ENCODE results near the gene EPHA10. TPM values are rescaled to one million over a fixed set of nuclear protein-coding genes. Genes with fewer than 3 reads are reported as not detected.
A peak's percentile ranks its signal among the peaks of the same experiment; 100 is the strongest.

EPHA10 gene
- total RNA-seq, 1 donor from 2014 or later = 0.11 TPM

DNA sequence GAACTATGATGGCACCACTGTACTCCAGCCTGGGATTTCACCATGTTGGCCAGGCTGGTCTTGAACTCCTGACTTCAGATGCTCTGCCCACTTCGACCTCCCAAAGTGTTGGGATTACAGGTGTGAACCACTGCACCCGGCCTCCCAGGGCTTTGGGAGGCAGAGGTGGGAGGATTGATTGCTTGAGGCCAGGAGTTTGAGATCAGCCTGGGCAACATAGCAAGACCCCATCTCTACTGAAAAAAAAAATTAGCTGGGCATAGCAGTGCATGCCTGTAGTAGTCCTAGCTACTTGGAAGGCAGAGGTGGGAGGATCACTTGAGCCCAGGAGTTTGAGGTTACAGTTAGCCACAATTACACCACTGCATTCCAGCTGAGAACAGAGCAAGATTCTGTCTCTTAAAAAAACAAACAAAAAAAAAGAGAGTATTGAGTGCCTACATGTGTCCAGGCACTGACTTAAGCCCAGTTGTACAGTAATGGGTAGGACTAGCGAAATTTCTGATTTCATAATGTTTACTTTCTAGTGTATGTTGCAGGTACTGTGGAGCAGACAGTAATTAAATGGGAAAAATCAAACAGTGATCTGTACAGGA, 32.9 kb upstream of the EPHA10 start:
- no peak for DNase-seq (ENCODE audit: low spot score in 2 of 2)
- no peaks in the 10 kb centered on the region for H3K9me3 ChIP-seq
- TF ChIP-seq, protein P1, sequence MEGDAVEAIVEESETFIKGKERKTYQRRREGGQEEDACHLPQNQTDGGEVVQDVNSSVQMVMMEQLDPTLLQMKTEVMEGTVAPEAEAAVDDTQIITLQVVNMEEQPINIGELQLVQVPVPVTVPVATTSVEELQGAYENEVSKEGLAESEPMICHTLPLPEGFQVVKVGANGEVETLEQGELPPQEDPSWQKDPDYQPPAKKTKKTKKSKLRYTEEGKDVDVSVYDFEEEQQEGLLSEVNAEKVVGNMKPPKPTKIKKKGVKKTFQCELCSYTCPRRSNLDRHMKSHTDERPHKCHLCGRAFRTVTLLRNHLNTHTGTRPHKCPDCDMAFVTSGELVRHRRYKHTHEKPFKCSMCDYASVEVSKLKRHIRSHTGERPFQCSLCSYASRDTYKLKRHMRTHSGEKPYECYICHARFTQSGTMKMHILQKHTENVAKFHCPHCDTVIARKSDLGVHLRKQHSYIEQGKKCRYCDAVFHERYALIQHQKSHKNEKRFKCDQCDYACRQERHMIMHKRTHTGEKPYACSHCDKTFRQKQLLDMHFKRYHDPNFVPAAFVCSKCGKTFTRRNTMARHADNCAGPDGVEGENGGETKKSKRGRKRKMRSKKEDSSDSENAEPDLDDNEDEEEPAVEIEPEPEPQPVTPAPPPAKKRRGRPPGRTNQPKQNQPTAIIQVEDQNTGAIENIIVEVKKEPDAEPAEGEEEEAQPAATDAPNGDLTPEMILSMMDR (IDR thresholded peaks at IDR 0.05) = no peak
- peaks cover 21 to 27% of the 10 kb centered on the region in 2 donors for H3K36me3 ChIP-seq
- H3K27ac ChIP-seq = no peak overlapping the region
- H3K4me3 ChIP-seq = no peak overlapping the region
- intact Hi-C loops (cut with DNase I) = no loop called here
- H3K4me1 ChIP-seq = peaks cover 10 to 14% of the 10 kb centered on the region in 2 donors
- H3K27me3 ChIP-seq = no peaks in the 10 kb centered on the region

DNA sequence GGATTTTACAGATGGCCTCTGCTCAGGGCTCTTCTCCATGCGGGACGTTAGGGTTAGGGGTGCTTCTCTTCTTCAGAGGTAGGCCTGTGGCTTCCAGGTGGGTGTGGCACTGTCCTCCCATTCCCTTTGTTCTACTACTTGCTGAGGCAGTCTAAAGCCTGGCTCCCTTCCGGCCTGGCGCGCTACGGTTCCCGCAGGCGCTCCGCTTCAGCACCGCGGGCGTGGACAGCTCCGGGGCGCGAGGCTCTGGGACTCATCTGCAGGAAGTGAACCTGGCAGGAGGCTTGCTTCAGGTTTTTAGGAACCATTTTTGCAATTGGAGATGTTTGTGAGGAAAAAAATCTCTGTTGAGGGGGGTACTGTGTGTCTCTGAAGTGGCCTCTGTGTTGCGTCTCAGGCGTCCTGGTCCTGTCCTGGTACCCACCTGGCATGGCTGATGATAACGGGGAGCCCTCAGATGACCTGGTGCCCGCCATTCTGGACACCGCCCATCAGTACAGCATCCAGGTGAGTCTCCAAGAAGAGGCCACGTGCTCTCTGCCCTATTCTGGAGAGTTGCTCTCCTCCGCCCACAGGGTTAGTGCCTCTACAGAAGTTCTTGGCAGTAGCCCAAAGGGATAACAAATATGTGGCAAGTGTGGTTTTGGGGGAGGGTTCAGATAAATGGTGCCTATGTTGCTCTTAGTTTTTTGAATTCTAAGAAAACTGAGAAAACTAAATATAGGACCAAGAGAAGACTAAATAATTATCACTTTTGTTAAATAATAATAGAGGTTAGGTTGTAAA, 30.6 kb upstream of the EPHA10 start:
- Histone ChIP-seq H3K4me3 (peak overlapping the region in 1 of 2 donors; percentile 84), H3K9me3 (no peaks in the 10 kb centered on the region), H3K27ac (no peak overlapping the region), H3K4me1 (peaks cover 10 to 14% of the 10 kb centered on the region in 2 donors), H3K27me3 (no peaks in the 10 kb centered on the region), H3K36me3 (peaks cover 6 to 8% of the 10 kb centered on the region in 2 donors)
- DNase-seq (ENCODE audit: low spot score in 2 of 2) = peak in 1 of 2 donors; percentile 69
- intact Hi-C loops (cut with DNase I) = no loop called here
- TF ChIP-seq, protein P1 (IDR thresholded peaks at IDR 0.05) = no peak

DNA sequence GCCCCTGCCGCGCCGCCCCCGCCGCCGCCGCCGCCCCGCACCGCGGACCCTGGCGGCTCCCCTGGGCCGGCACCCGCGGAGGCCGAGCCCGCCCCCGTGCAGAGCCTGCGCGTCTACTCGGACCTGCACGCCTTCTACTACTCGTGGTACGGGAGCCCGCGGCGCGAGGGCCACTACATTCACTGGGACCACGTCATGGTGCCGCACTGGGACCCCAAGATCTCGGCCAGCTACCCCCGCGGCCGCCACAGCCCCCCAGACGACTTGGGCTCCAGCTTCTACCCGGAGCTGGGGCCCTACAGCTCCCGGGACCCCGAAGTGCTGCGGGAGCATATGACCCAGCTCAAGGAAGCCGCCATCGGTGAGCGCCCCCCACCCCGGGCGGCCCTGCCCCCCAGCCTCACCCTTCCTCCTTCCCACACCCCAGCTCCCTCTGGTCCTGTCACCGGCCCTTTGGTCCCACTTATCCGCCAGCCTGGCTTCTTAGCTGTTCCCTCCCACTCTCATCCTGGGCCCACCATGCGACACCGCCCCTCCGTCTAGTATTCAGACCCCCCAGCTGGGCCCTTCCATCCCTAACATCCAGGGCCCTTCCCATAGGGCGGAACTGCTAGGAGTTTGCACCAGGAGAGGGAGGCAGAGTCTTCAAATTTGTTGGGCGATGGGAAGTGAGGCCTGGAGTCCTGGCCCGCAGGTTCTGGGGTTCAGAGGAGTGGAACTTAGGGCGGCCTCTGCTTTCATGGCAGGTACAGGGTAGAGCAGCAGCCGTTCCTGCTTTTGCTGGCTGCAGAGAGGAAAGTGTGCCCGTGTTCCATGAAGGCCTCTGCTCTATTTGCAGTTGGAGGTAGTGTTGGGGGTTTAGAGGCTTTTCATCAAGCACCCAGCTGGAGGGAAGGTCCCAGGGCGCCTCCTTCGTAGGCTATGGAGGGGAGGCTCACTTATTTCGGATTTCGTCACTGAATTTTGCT, 29.7 kb upstream of the EPHA10 start:
- H3K4me1 ChIP-seq = peaks cover 10 to 14% of the 10 kb centered on the region in 2 donors
- H3K36me3 ChIP-seq = peaks cover 1 to 2% of the 10 kb centered on the region in 2 donors
- TF ChIP-seq, protein P1 (IDR thresholded peaks at IDR 0.05) = no peak
- H3K9me3 ChIP-seq = no peaks in the 10 kb centered on the region
- H3K27me3 ChIP-seq = no peaks in the 10 kb centered on the region
- intact Hi-C loops (cut with DNase I) = no loop called here
- peak in 1 of 2 donors; percentile 56 for DNase-seq (ENCODE audit: low spot score in 2 of 2)
- H3K27ac ChIP-seq = no peak overlapping the region
- H3K4me3 ChIP-seq = peak overlapping the region; percentile 68 to 84

DNA sequence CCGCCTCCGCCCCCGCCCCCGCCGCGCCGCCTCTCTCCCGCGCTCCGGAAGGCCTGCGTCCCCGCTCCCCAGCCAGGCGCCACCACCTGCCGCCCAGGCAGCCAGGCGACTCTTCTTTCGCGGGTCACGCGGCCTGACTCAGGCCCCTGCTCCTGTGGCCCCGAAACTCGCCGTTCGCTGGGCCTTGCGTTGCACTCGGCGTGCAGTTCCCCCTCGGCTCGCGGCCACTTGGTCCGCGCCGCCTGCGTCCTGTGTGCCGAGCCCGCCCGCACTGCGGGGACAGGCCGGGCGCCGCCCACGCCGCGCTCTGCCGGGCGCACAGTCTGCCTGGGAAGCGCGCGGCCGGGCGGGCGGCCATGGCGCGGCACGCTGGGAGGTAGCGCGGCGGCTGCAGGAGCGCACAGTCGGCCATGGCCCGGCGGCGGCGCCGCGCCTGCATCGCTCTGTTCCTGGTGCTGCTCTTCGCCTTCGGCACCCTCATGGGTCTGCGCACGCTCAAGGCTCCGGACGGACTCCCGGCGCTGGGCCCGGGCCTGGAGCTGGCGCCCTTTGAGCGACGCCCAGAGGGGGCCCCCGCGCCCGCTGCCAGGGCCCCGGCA, 29.0 kb upstream of the EPHA10 start, which contains the start of gene MANEAL:
Gene MANEAL (plus strand): TSS at position 75 of the 599 bp plus-strand sequence. CDS start 336 bp downstream, at position 411.
- Histone ChIP-seq H3K4me1 (peaks cover 10 to 14% of the 10 kb centered on the region in 2 donors), H3K36me3 (no peaks in the 10 kb centered on the region), H3K9me3 (no peaks in the 10 kb centered on the region), H3K4me3 (peak within 1 kb of the TSS; percentile 68 to 84), H3K27ac (no peak within 1 kb of the TSS), H3K27me3 (no peaks in the 10 kb centered on the region)
- DNase-seq (ENCODE audit: low spot score in 2 of 2) = peak in 1 of 2 donors; percentile 64
- TF ChIP-seq, protein P1 (IDR thresholded peaks at IDR 0.05) = no peak
- intact Hi-C loops (cut with DNase I) = no loop called here
